ENCODE results near the gene MED13.

GRCh38 chr17:62064791-62065563 is at the start of gene MED13:
- TF ChIP-seq EP300 (IDR thresholded peaks at IDR 0.05) (no peak), POLR2A (IDR thresholded peaks at IDR 0.05) (no peak), CTCF (IDR thresholded peaks at IDR 0.05) (no peak)

Data from sigmoid colon (tissue), 4 donors.